Caco-2 (cell line): ENCODE results near the gene SGCA. TPM values are rescaled to one million over a fixed set of nuclear protein-coding genes. Genes with fewer than 3 reads are reported as not detected.

Source experiments
- BruUV-seq: library from RNA; stranded (reverse); fragments of 400-500 nt; replicated peaks from 2 replicates; lab custom pipeline; 2021; lab: Mats Ljungman, UMichigan
- CTCF ChIA-PET: fragments of 300-600 bp; sonication (Branson Sonifier 250); formaldehyde crosslinking; loops from one replicate; lab custom pipeline; 2022; ENCODE audit warnings: antibody characterized with exemption; lab: Charles Lee
- POLR2A ChIA-PET: fragments of 300-600 bp; sonication (Branson Sonifier 250); formaldehyde crosslinking; loops from one replicate; lab custom pipeline; 2022; ENCODE audit warnings: antibody characterized with exemption; lab: Charles Lee
- DNase-seq, 2 experiments: peaks; one replicate each; pipeline versions ENCODE4 v3.0.0 to v3.0.0-alpha.2; 2020 to 2022
- H3K27me3 ChIP-seq: replicated peaks from 2 replicates; pipeline ENCODE4 v1.6.0; 2011; ENCODE audit warnings: low read length; ENCODE audit not compliant: control insufficient read depth, insufficient read depth
- H3K36me3 ChIP-seq: 2 replicates; pipeline ENCODE4 v1.5.1; 2011; ENCODE audit warnings: low read length; ENCODE audit not compliant: control insufficient read depth, insufficient read depth
- H3K4me1 ChIP-seq: fragments of 250-450 bp; sonication (Bioruptor Pico); 2 replicates; pipeline ENCODE4 v1.5.1; 2020; ENCODE audit warnings: mild to moderate bottlenecking
- H3K4me3 ChIP-seq: 2 replicates; pipeline ENCODE4 v1.5.1; 2011; ENCODE audit warnings: low read depth, mild to moderate bottlenecking, control low read depth, low read length
- H3K9me3 ChIP-seq: fragments of 250-450 bp; sonication (Bioruptor Pico); 2 replicates; pipeline ENCODE4 v1.5.1; 2020; ENCODE audit warnings: mild to moderate bottlenecking, moderate library complexity
- H3K27ac Mint-ChIP-seq: one replicate; pipeline ENCODE4 v1.8.0; 2022; ENCODE audit warnings: mixed read lengths; ENCODE audit not compliant: unreplicated experiment
- H3K27me3 Mint-ChIP-seq: one replicate; pipeline ENCODE4 v1.8.0; 2022; ENCODE audit warnings: mixed read lengths; ENCODE audit not compliant: insufficient read depth, unreplicated experiment
- H3K36me3 Mint-ChIP-seq: one replicate; pipeline ENCODE4 v1.8.0; 2022; ENCODE audit warnings: mild to moderate bottlenecking, mixed read lengths; ENCODE audit not compliant: insufficient read depth, unreplicated experiment
- H3K4me1 Mint-ChIP-seq: one replicate; pipeline ENCODE4 v1.8.0; 2022; ENCODE audit warnings: low read depth, mixed read lengths; ENCODE audit not compliant: unreplicated experiment
- H3K4me3 Mint-ChIP-seq: one replicate; pipeline ENCODE4 v1.8.0; 2022; ENCODE audit warnings: mild to moderate bottlenecking, moderate library complexity, mixed read lengths; ENCODE audit not compliant: unreplicated experiment
- H3K9me3 Mint-ChIP-seq: one replicate; pipeline ENCODE4 v1.8.0; 2022; ENCODE audit warnings: mixed read lengths; ENCODE audit not compliant: unreplicated experiment
- intact Hi-C: fragments of 100-400 bp; cut with micrococcal nuclease; formaldehyde crosslinking; loops from one replicate; pipeline ENCODE4 v1.10.0; 2022; ENCODE audit not compliant: unreplicated experiment
- total RNA-seq: library from RNA; stranded (reverse); gene quantifications from 2 replicates; pipeline ENCODE4 v1.2.3, GENCODE V29; 2022
- TF ChIP-seq, protein P1 (sequence below), 2 experiments: fragments of 200-600 bp in 1 of 2; IDR thresholded peaks; 1 replicate in 1 of 2; 2 replicates in 1 of 2; pipeline versions ENCODE4 v1.5.1 to v1.8.0; 2011 to 2022; ENCODE audit warnings: antibody characterized with exemption in 1 of 2, control low read depth in 1 of 2, inconsistent platforms in 1 of 2, low read depth in 1 of 2, low read length in 1 of 2, mild to moderate bottlenecking in 1 of 2, moderate library complexity in 1 of 2; ENCODE audit not compliant: insufficient read depth in 1 of 2, severe bottlenecking in 1 of 2, unreplicated experiment in 1 of 2

The SGCA gene
- total RNA-seq, 1 experiment from 2014 or later: not detected

DNA sequence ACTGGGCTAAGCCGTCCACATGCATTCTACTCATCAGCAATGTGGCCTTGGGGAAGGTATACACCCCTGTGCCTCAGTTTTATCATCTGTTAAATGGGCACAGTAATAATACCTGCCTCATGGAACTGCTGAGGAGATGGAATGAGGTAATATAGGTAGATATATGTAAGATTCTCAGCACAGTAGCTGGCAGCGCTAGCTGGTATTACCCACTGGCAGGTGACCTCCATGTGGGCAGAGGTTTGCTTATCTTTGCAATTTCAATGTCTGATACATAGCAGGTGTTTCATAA is 1.2 kb upstream of the SGCA start:
- ChIA-PET CTCF (interaction anchor here (0.8 to 2.1 kb wide), 3 partner anchors 23 to 212 kb away, joined by 3 to 6 read pairs (median 4); no protein-coding TSS in a partner anchor), POLR2A (no interaction called here)
- no peak for DNase-seq
- intact Hi-C loops: no loop called here
- Mint-ChIP-seq H3K9me3 (no peaks in the 10 kb centered on the region), H3K36me3 (no peaks in the 10 kb centered on the region), H3K4me3 (no peak overlapping the region), H3K27ac (no peak overlapping the region), H3K27me3 (peaks cover 9% of the 10 kb centered on the region), H3K4me1 (peaks cover 20% of the 10 kb centered on the region)
- Histone ChIP-seq H3K36me3 (no peaks in the 10 kb centered on the region), H3K4me3 (no peak overlapping the region), H3K4me1 (peaks cover 17% of the 10 kb centered on the region), H3K9me3 (no peaks in the 10 kb centered on the region), H3K27me3 (no peaks in the 10 kb centered on the region)
- BruUV-seq: no TSS peak
- TF ChIP-seq, protein P1, sequence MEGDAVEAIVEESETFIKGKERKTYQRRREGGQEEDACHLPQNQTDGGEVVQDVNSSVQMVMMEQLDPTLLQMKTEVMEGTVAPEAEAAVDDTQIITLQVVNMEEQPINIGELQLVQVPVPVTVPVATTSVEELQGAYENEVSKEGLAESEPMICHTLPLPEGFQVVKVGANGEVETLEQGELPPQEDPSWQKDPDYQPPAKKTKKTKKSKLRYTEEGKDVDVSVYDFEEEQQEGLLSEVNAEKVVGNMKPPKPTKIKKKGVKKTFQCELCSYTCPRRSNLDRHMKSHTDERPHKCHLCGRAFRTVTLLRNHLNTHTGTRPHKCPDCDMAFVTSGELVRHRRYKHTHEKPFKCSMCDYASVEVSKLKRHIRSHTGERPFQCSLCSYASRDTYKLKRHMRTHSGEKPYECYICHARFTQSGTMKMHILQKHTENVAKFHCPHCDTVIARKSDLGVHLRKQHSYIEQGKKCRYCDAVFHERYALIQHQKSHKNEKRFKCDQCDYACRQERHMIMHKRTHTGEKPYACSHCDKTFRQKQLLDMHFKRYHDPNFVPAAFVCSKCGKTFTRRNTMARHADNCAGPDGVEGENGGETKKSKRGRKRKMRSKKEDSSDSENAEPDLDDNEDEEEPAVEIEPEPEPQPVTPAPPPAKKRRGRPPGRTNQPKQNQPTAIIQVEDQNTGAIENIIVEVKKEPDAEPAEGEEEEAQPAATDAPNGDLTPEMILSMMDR (IDR thresholded peaks at IDR 0.05; ENCODE audit: insufficient read depth in 1 of 2, low read depth in 1 of 2, low read length in 1 of 2, severe bottlenecking in 1 of 2, unreplicated experiment in 1 of 2): no peak

DNA sequence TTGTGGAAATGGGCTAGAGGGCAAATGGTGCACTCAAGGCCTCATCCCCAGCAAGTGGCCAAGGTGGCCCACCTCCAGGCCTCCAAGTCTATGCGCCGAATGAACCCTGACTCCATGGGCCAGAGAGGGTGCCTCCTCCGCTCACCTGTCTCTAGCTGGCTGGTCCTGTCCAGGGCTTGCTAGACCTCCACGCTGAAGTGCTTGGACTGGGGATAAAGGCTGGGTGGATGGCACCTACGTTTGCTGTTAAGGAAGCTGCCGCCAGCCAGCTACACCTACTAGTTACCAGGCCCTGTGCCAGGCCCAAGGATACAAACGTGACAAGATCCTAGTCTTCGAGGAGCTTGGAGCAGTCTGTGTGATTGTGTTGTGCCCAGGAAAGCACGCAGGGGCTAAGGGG is 739 bp upstream of the SGCA start:
- TF ChIP-seq, protein P1 (IDR thresholded peaks at IDR 0.05; ENCODE audit: insufficient read depth in 1 of 2, low read depth in 1 of 2, low read length in 1 of 2, severe bottlenecking in 1 of 2, unreplicated experiment in 1 of 2): no peak
- Histone ChIP-seq H3K27me3 (no peaks in the 10 kb centered on the region), H3K4me1 (peaks cover 17% of the 10 kb centered on the region), H3K9me3 (no peaks in the 10 kb centered on the region), H3K36me3 (no peaks in the 10 kb centered on the region), H3K4me3 (no peak overlapping the region)
- no peak for DNase-seq
- Mint-ChIP-seq H3K27ac (no peak overlapping the region), H3K4me3 (no peak overlapping the region), H3K36me3 (no peaks in the 10 kb centered on the region), H3K4me1 (peaks cover 20% of the 10 kb centered on the region), H3K27me3 (peaks cover 8% of the 10 kb centered on the region), H3K9me3 (no peaks in the 10 kb centered on the region)
- BruUV-seq: no TSS peak
- intact Hi-C loops: no loop called here
- CTCF ChIA-PET: interaction anchor here (0.7 to 2.1 kb wide), 9 partner anchors 11 to 299 kb away, joined by 3 to 6 read pairs (median 4); no protein-coding TSS in a partner anchor
- POLR2A ChIA-PET: no interaction called here

DNA sequence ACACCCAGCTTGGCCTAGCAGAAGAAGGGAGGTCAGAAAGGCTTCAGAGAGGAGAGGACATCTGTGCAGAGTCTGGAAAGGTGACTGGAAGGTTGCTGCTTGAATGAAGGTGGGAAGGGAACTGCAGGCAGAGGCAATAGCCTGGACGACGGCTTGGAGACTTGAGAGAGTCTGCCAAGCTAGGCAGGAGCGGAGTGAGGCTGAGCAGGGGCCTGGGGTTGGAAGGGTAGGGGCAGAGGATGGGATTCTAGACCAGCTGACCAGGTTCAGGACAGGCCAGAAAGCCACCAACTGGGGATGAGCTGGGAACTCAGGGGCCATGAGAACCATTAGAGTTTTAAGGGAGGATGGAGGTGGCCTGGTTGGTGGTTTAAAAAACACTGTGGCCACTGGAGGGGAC is 339 bp upstream of the SGCA start:
- ChIA-PET CTCF (interaction anchor here (0.7 to 2.1 kb wide), 11 partner anchors 11 to 300 kb away, joined by 3 to 6 read pairs (median 4); no protein-coding TSS in a partner anchor), POLR2A (no interaction called here)
- Histone ChIP-seq H3K4me3 (no peak overlapping the region), H3K27me3 (no peaks in the 10 kb centered on the region), H3K9me3 (no peaks in the 10 kb centered on the region), H3K36me3 (no peaks in the 10 kb centered on the region), H3K4me1 (peaks cover 16% of the 10 kb centered on the region)
- DNase-seq: no peak
- intact Hi-C loops: no loop called here
- H3K4me1 Mint-ChIP-seq: peaks cover 20% of the 10 kb centered on the region
- TF ChIP-seq, protein P1 (IDR thresholded peaks at IDR 0.05; ENCODE audit: insufficient read depth in 1 of 2, low read depth in 1 of 2, low read length in 1 of 2, severe bottlenecking in 1 of 2, unreplicated experiment in 1 of 2): no peak
- H3K27ac Mint-ChIP-seq: no peak overlapping the region
- H3K27me3 Mint-ChIP-seq: peaks cover 6% of the 10 kb centered on the region
- no peaks in the 10 kb centered on the region for H3K36me3 Mint-ChIP-seq
- H3K9me3 Mint-ChIP-seq: no peaks in the 10 kb centered on the region
- no peak overlapping the region for H3K4me3 Mint-ChIP-seq
- BruUV-seq: no TSS peak
